H1 (cell line): ENCODE measurements around the gene IL23A. TPM values are rescaled to one million over a fixed set of nuclear protein-coding genes. Genes with fewer than 3 reads are reported as not detected.

Experiments used
- CEBPB ChIP-seq: IDR thresholded peaks from 2 replicates; pipeline ENCODE4 v1.6.1; 2012; ENCODE audit warnings: low read depth, low read length
- CHD1 ChIP-seq: IDR thresholded peaks from 2 replicates; pipeline ENCODE4 v1.6.1; 2012; ENCODE audit warnings: low read depth, low read length, improper control_type of control experiment
- GABPA ChIP-seq: IDR thresholded peaks from 2 replicates; pipeline ENCODE4 v1.6.1; 2011; ENCODE audit warnings: mild to moderate bottlenecking, low read length, moderate library complexity, borderline replicate concordance; ENCODE audit not compliant: insufficient read depth
- polyA plus RNA-seq, 7 experiments: library from polyadenylated mRNA; depleted of rRNA in 3 of 7; stranded (reverse) in 5 of 7; unstranded in 2 of 7; fragments of >200 nt in 5 of 7; fragments of 200-250 nt in 2 of 7; gene quantifications; 1 replicate in 5 of 7; 2 replicates in 1 of 7; 4 replicates in 1 of 7; pipeline versions ENCODE4 v1.2.1 to v1.2.3, GENCODE V29; 2011 to 2013; ENCODE audit warnings: missing spikeins in 2 of 7, mixed read lengths in 2 of 7
- total RNA-seq: library from RNA; stranded (reverse); fragmentation: NEBNext Ultra II Directional; extraction: Animal tissue kit (Norgen Biotek cat#: 25700); gene quantifications from 2 replicates; pipeline ENCODE4 v1.2.1, GENCODE V29; 2021

The IL23A gene
- total and polyA plus RNA-seq, 2 of the 8 experiments (the other 6 are each of a cell fraction or from before 2014, with no cell fraction given), result 2.3 to 3.6 TPM

DNA sequence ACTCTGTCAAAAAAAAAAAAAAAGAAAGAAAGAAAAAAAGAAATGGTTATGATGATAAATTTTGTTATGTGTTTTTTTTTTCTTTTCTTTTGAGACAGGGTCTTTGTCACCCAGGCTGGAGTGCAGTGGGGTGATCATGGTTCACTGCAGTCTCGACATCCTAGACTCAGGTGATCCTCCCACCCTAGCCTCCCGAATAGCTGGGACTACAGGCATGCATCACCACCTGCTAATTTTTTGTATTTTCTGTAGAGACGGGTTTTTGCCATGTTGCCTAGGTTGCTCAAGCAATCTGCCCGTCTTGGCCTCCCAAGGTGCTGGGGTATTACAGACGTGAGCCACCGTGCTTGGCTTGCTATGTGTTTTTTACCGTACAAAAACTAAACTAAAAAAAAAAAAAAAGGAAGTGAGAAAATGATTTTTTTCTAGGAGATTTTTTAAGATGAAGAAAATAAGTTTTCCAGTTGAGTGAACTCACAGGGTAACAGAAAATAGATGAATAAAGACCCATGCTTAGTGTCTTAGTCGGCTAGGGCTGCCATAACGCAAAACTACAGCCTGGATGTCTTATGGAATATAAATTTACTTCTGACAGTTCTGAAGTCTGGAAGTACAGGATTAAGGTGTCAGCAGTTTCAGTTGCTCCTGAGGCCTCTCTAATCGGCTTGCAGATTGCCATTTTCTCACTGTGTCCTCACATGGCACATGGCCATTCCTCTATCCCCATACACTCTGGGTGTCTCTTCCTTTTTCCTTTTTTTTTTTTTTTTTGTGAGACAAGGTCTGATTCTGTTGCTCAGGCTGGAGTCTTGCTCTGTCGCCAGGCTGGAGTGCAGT, 37.1 kb downstream of the IL23A start (continued):
- TF ChIP-seq CHD1 (no peak), CEBPB (no peak), GABPA (no peak)
